ENCODE results near the gene HHAT.

The HHAT gene

DNA sequence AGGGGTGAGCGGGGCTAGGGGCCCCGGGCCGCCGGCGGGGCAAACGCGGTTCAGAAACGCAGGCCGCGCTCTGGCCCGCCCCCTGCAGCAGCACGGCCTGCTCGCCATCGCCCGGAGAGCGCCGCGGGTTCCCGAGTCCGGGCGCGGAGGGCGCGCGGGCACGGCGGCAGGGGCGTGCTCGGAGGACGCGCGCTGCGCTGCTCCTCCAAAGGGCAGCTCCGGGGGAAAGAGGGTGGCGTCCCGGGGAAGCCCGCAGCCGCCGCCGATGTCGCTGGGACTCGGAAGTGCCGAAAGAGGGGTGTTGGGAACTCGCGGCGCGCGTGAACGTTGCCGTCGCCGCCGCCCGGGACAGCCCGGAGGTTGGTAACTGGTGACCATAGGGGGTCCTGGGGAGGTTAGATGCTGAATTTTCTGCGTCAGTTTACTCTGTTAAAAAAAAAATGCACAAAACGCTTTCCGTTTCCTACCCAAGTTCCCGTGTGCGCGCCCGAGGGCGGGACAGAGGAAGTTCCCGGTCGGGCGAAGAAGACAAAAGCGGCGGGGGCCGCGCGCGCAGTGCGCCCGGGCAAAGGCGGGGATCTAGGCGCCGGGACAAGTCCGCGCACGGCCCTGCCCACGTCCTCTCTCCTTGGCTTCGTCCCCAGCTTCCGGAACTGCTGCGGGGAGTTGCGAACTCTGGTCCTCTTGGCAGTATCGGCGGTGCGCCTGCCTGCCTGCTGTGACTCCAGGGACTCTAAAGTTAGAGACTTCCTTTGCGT lies at the start of gene HHAT:
HHAT (plus strand) TSS at position 157 of the 758 bp plus-strand sequence. CDS start 20,074 bp downstream, outside the sequence.
- DNase-seq (ENCODE audit: low read depth in 2 of 3, low spot score in 2 of 3): peak in 2 of 3 experiments; percentile 22 to 42

DNA sequence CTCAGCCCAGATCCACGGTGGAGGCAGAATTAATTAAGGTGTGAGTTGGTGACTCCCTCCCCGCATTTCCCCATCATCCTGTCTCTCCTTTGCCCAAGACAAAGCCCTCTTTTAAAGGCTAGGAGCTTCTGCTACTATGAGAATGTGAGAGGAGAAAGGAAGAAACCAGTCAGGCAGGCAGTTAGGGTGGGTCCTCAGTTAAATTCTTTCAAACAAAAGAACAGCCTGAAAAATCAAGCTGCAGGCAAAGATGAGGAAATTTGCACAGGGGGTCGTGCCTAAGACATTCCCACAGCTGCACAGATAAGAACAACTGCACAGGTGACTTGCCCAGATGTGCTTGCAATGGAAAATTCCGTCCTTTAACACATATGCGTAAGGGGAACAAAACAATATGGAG lies 48.5 kb upstream of the HHAT start:
- no peak for DNase-seq (ENCODE audit: low read depth in 2 of 3, low spot score in 2 of 3)

DNA sequence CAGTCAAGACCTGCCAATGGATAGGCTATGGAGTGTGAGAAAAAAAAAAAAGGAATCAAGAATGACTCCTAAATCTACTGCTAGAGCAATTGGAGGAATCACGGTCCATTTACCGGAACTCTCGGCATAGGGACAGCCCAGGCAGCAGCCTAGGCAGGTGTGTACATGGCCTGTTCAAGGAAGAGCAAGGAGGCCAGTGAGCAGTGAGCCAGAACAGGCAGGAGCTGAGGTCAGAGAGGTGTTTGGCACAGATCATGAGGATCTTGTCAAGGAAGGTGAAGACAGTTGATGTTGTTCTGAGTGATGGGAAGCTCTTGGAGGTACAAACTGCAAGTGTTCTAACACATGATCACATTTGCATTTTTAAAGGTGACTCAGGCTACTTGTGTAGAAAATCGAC lies 40.6 kb upstream of the HHAT start:
- no peak for DNase-seq (ENCODE audit: low read depth in 2 of 3, low spot score in 2 of 3)

GRCh38 chr1:210289248-210289647 lies 39.5 kb upstream of the HHAT start:
- DNase-seq (ENCODE audit: low read depth in 2 of 3, low spot score in 2 of 3): no peak

DNA sequence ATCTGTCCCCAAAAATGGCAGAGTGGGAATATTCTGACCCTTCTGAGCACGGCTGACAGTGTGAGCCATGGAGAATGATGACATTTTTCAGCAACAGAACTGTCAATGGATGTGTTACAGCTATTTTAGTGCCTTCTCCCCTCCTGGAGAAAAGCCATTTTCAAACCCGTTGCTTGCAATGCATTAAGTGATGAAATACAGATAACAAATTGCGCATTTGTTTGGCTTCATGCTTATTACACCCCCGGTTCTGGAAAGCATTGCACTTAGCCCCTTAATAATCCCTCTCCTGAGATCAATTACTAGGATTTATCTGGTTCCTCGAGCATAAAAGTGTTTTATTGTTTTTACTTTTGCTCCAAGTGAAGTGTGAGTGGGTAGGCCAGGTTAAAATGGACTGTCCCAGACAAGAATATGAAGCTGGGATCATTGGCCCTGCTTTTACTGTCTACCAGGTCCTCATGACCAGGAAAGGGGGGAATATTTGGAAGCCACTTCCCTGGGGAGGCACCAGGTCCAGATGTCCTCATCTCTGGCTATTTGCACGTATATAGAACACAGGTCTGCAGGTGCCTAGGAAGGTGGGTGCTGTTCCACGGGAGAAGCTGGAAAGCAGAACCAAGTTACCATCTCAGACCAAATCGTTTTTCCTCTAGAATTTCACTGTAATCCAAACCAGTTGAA lies 37.5 kb upstream of the HHAT start:
- no peak for DNase-seq (ENCODE audit: low read depth in 2 of 3, low spot score in 2 of 3)

GRCh38 chr1:210291786-210292230 lies 36.9 kb upstream of the HHAT start:
- DNase-seq (ENCODE audit: low read depth in 2 of 3, low spot score in 2 of 3): no peak

GRCh38 chr1:210292231-210292871 lies 36.4 kb upstream of the HHAT start:
- peak in 1 of 3 experiments; percentile 8 for DNase-seq (ENCODE audit: low read depth in 2 of 3, low spot score in 2 of 3)

DNA sequence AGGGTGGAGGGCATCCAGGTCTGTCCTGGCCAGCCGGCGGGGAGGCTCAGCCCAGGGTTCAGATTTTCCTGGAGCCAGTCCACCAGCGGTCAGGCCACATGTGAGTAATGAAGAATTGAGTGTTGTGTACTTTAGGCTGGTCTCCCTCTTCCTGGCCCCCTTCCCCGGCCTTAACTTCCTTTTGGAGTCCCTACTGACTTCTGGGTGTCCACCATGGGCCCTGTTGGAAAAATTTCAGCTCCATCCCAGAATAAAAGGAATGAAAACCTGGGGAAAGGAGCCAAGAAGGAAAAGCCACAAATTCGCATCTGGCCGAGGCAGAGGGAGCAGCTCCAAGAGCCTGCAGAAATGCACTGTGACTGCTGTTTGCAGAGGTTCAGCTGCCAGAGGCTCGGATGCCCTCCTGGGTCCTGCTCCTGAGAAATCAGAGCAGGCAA lies 35.5 kb upstream of the HHAT start:
- no peak for DNase-seq (ENCODE audit: low read depth in 2 of 3, low spot score in 2 of 3)

GRCh38 chr1:210294999-210295745 lies 33.5 kb upstream of the HHAT start:
- no peak for DNase-seq (ENCODE audit: low read depth in 2 of 3, low spot score in 2 of 3)

- DNase-seq (ENCODE audit: low read depth in 2 of 3, low spot score in 2 of 3): no peak
These were observed 32.0 kb upstream of the HHAT start for GRCh38 chr1:210296682-210297081.

DNA sequence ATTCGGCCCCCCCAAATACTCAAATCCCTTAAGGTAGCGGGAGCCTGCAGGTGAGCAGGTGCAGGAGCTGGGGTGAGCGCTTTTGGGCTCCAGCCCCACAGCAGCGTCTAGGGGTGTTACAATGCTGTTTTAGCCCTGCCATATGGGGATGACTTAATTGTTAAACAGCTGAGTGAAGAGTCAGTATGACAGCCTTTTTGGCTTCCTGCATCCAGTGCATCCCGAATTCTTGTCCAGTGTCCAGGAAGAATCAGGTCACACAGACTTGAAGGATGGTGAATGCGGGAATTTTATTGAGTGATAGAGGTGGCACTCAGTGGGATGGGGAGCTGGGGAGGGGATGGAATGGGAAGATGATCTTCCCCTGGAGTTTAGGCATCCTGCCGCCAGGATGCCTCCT lies 30.4 kb upstream of the HHAT start:
- no peak for DNase-seq (ENCODE audit: low read depth in 2 of 3, low spot score in 2 of 3)

- no peak for DNase-seq (ENCODE audit: low read depth in 2 of 3, low spot score in 2 of 3)
These were observed 29.8 kb upstream of the HHAT start for GRCh38 chr1:210298936-210299335.

DNA sequence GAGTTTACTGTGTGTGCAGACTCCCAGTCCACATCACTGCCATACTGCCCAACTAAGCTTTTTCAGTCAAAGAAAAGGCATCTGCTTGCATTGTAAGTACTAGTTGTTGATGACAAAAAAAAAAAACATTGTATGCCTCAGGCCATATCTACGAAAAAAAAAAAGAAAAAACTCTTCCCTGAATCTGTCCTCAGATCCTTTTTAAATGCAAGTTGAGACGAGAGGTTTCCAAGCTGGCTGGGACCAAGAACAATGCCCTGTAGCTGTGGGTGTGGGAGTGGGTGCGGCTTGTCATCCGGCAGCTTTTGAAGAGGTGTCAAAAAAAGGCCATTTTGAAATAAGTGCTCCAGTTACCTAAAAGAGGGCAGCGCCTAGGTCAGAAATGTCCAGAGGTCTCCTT lies 29.2 kb upstream of the HHAT start:
- DNase-seq (ENCODE audit: low read depth in 2 of 3, low spot score in 2 of 3): no peak

GRCh38 chr1:210300923-210301614 lies 27.6 kb upstream of the HHAT start:
- DNase-seq (ENCODE audit: low read depth in 2 of 3, low spot score in 2 of 3): no peak

DNA sequence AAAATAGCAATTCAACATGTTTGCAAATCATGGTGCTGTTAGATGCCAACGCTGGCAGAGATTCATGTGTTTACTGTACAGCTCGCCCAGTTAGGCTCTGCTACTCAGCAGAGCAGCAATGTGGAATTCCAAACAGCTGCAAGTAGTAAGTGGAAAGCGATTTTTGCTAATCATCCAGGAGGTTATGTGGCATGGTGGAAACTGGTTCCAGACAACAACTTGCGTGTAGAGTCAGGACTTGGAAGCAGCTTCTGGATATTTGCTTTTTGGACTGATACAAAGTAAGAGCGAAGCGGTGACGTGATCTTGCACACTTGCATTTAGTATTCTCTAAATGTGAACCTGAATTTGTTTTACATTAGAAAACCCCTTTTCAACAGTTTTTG lies 27.1 kb upstream of the HHAT start:
- no peak for DNase-seq (ENCODE audit: low read depth in 2 of 3, low spot score in 2 of 3)

- DNase-seq (ENCODE audit: low read depth in 2 of 3, low spot score in 2 of 3): no peak
These were observed 26.2 kb upstream of the HHAT start for GRCh38 chr1:210302501-210302900.

- no peak for DNase-seq (ENCODE audit: low read depth in 2 of 3, low spot score in 2 of 3)
These were observed 25.3 kb upstream of the HHAT start for GRCh38 chr1:210303391-210303790.

DNA sequence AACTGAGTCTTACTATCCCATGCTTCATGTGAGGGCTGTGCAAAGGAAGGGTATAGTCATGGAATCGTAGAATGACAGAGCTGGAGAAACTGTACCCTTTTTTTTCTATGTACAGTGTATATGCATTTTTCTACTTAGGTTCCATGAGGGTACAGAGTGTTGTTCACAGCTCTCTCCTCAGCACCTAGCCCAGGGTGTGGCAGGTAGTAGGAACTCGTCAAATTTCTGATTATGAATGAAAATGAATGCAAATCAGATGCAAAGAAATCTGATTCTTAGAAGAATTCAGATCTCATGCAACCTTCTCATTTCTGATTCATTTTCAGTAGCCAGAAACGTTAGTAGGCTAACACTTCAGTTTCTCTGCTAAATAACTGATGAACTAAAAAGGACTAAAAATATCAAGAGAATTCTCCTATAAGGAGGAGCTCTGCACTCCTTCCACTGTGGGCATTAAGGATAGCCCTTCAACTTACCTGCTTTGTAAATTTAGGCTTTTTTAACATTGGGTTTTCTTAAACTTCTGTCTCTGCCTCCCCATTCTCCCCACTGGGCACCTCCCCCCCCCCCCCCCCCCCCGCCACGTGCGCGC lies 18.0 kb upstream of the HHAT start:
- no peak for DNase-seq (ENCODE audit: low read depth in 2 of 3, low spot score in 2 of 3)

- DNase-seq (ENCODE audit: low read depth in 2 of 3, low spot score in 2 of 3): no peak
These were observed 16.8 kb upstream of the HHAT start for GRCh38 chr1:210311726-210312493.

Data from activated CD8-positive, alpha-beta memory T cell treated with anti-CD3 and anti-CD28 coated beads for 48 hours (primary cell).